Measurements from ENCODE around the gene PTBP1. TPM values are rescaled to one million over a fixed set of nuclear protein-coding genes. Genes with fewer than 3 reads are reported as not detected.

The PTBP1 gene
- total and polyA plus RNA-seq, 2 of the 13 experiments (the other 11 are each of a cell fraction or from before 2014, with no cell fraction given), result 195 to 288 TPM

- TF ChIP-seq DMAP1 (CRISPR knock-in tag; IDR thresholded peaks at IDR 0.05), result peak; percentile 81
- no peak for TF ChIP-seq AGO1 (IDR thresholded peaks at IDR 0.05; ENCODE audit: low read depth, low read length, poor library complexity, severe bottlenecking)
- TF ChIP-seq EZH2 (conservative IDR thresholded peaks at IDR 0.05; ENCODE audit: low read depth, low read length), result no peak
- TF ChIP-seq ZNF24 (IDR thresholded peaks at IDR 0.05), result no peak
- TF ChIP-seq HBP1 (CRISPR knock-in tag; IDR thresholded peaks at IDR 0.05; ENCODE audit: low read depth), result no peak
- no peak for TF ChIP-seq FOXM1 (CRISPR knock-in tag; IDR thresholded peaks at IDR 0.05)
- TF ChIP-seq CENPX (CRISPR knock-in tag; IDR thresholded peaks at IDR 0.05), result no peak
- TF ChIP-seq PBX2 (CRISPR knock-in tag; IDR thresholded peaks at IDR 0.05), result no peak
- TF ChIP-seq ATM (IDR thresholded peaks at IDR 0.05; ENCODE audit: borderline replicate concordance), result no peak
- TF ChIP-seq MTA1 (CRISPR knock-in tag; IDR thresholded peaks at IDR 0.05; ENCODE audit: borderline replicate concordance), result 0 out of 2 replicates have a peak, but pooled peaks have one; percentile 36
- TF ChIP-seq ZNF841 (CRISPR knock-in tag; IDR thresholded peaks at IDR 0.05; ENCODE audit: borderline replicate concordance), result no peak
- peak; percentile 78; the same call in 1 of the 2 replicates for TF ChIP-seq MEF2D (CRISPR knock-in tag; IDR thresholded peaks at IDR 0.05)
- TF ChIP-seq HNF1B (CRISPR knock-in tag; IDR thresholded peaks at IDR 0.05), result peak; percentile 87; the same call in 1 of the 2 replicates
- peak; percentile 77 for TF ChIP-seq MYPOP (CRISPR knock-in tag; IDR thresholded peaks at IDR 0.05)
- no peak for TF ChIP-seq ZMAT5 (CRISPR knock-in tag; IDR thresholded peaks at IDR 0.05; ENCODE audit: borderline replicate concordance, low read depth)
- no peak for TF ChIP-seq NONO (IDR thresholded peaks at IDR 0.05)
- 0 out of 2 replicates have a peak, but pooled peaks have one; percentile 37 for TF ChIP-seq NONO (CRISPR knock-in tag; conservative IDR thresholded peaks at IDR 0.05)
- TF ChIP-seq ZNF607 (CRISPR knock-in tag; IDR thresholded peaks at IDR 0.05; ENCODE audit: borderline replicate concordance), result peak; percentile 78; the same call in 1 of the 2 replicates
- TF ChIP-seq ATAD3A (CRISPR knock-in tag; IDR thresholded peaks at IDR 0.05), result no peak
- no peak for TF ChIP-seq ZNF180 (CRISPR knock-in tag; IDR thresholded peaks at IDR 0.05; ENCODE audit: borderline replicate concordance, low read depth)
- TF ChIP-seq MAFK (conservative IDR thresholded peaks at IDR 0.05 in 1 of 2, IDR thresholded peaks at IDR 0.05 in 1 of 2; ENCODE audit: low read length in 2 of 2), result no peak
- no peak for TF ChIP-seq HNRNPUL1 (IDR thresholded peaks at IDR 0.05; ENCODE audit: low read depth, low read length)
- TF ChIP-seq PCBP1 (IDR thresholded peaks at IDR 0.05; ENCODE audit: borderline replicate concordance, low read depth, low read length), result no peak
- TF ChIP-seq ZNF274 (CRISPR knock-in tag; IDR thresholded peaks at IDR 0.05), result peak; percentile 89
- TF ChIP-seq ZNF10 (CRISPR knock-in tag; IDR thresholded peaks at IDR 0.05; ENCODE audit: borderline replicate concordance, low read depth), result no peak
Observed at GRCh38 chr19:778910-779653, 18.2 kb upstream of the PTBP1 start (continued).
